K562 (cell line): Measurements from ENCODE around the gene FXN. TPM values are rescaled to one million over a fixed set of nuclear protein-coding genes. Genes with fewer than 3 reads are reported as not detected.

Experiments
- ATAC-seq: fragments of 200-7000 bp; cut with Tn5 transposase; 3 replicates; pipeline ENCODE4 v1.9.1; 2020; ENCODE audit warnings: moderate library complexity
- BruUV-seq: library from RNA; stranded (reverse); fragments of 400-500 nt; replicated peaks from 2 replicates; lab custom pipeline; 2021; lab: Mats Ljungman, UMichigan
- CTCF ChIA-PET: fragments of 300-600 bp; formaldehyde crosslinking; extraction: SDS; loops from one replicate; lab custom pipeline; 2021; ENCODE audit warnings: low intra/inter-chr PET ratio; lab: Yijun Ruan, JAX
- POLR2A ChIA-PET: fragments of 300-600, 350-650 bp; sonication (Branson Sonifier 250); formaldehyde crosslinking; extraction: SDS; loops from one replicate; lab custom pipeline; 2021; ENCODE audit warnings: antibody characterized with exemption, inconsistent platforms; lab: Yijun Ruan, JAX
- DNase-seq, 4 experiments: peaks; one replicate each; pipeline versions ENCODE4 v3.0.0 to v3.0.0-alpha.2; 2011 to 2018; ENCODE audit warnings: low spot score in 3 of 4, mixed read lengths in 3 of 4; ENCODE audit errors: extremely low read depth in 1 of 4
- FAIRE-seq: peaks from 2 replicates; lab custom pipeline; 2011; peaks lifted over from hg19 to GRCh38; lab: Jason Lieb, UNC
- H2AFZ ChIP-seq: 2 replicates; pipeline ENCODE4 v1.6.0; 2011; ENCODE audit warnings: low read depth, low read length, control low read depth, inconsistent platforms
- H3K27ac ChIP-seq: fragments of 200-600 bp; 3 replicates; pipeline ENCODE4 v1.8.0; 2011; ENCODE audit warnings: low read depth, mild to moderate bottlenecking, control low read depth, inconsistent platforms, low read length, moderate library complexity, mixed read lengths; ENCODE audit errors: extremely low read depth
- H3K27me3 ChIP-seq, 2 experiments: fragments of 300-600 bp in 1 of 2; 2 replicates in 1 of 2; 3 replicates in 1 of 2; pipeline versions ENCODE4 v1.6.0 to v1.8.0; 2011; ENCODE audit warnings: inconsistent platforms in 2 of 2, low read length in 2 of 2, mild to moderate bottlenecking in 1 of 2, mixed read lengths in 1 of 2, moderate library complexity in 1 of 2; ENCODE audit not compliant: control insufficient read depth in 2 of 2, insufficient read depth in 2 of 2
- H3K36me3 ChIP-seq: fragments of 300-600 bp; 3 replicates; pipeline ENCODE4 v1.8.0; 2011; ENCODE audit warnings: mild to moderate bottlenecking, low read length, inconsistent platforms; ENCODE audit not compliant: control insufficient read depth, insufficient read depth
- H3K4me1 ChIP-seq, 2 experiments: fragments of 200-600 bp in 1 of 2; replicated peaks in 1 of 2; 2 replicates in 1 of 2; 3 replicates in 1 of 2; pipeline versions ENCODE4 v1.5.1 to v1.8.0; 2011; ENCODE audit warnings: inconsistent platforms in 2 of 2, low read length in 2 of 2, mild to moderate bottlenecking in 1 of 2, mixed read lengths in 1 of 2, moderate library complexity in 1 of 2; ENCODE audit not compliant: control insufficient read depth in 2 of 2, insufficient read depth in 2 of 2
- H3K4me2 ChIP-seq: 2 replicates; pipeline ENCODE4 v1.6.1; 2011; ENCODE audit warnings: low read length, control low read depth, inconsistent platforms, mixed read lengths; ENCODE audit not compliant: insufficient read depth
- H3K4me3 ChIP-seq: fragments of 200-600 bp; sonication (generic), shearing (Covaris generic); 2 replicates; pipeline ENCODE4 v1.5.1; 2016; ENCODE audit warnings: control low read depth, inconsistent platforms
- H3K79me2 ChIP-seq: fragments of 200-600 bp; 3 replicates; pipeline ENCODE4 v1.8.0; 2011; ENCODE audit warnings: low read length, inconsistent platforms; ENCODE audit not compliant: control insufficient read depth, insufficient read depth
- H3K9ac ChIP-seq, 2 experiments: 2 replicates each; pipeline versions ENCODE4 v1.6.0 to v1.6.1; 2011; ENCODE audit warnings: low read depth in 2 of 2, low read length in 2 of 2, control low read depth in 1 of 2, inconsistent platforms in 1 of 2, mild to moderate bottlenecking in 1 of 2, mixed read lengths in 1 of 2; ENCODE audit not compliant: insufficient read depth in 1 of 2
- H3K9me1 ChIP-seq: one replicate; pipeline ENCODE4 v1.6.0; 2011; ENCODE audit warnings: inconsistent platforms, mild to moderate bottlenecking, low read length, moderate library complexity; ENCODE audit not compliant: control insufficient read depth, insufficient read depth
- H3K9me3 ChIP-seq: replicated peaks from 2 replicates; pipeline ENCODE4 v1.5.1; 2011; ENCODE audit warnings: low read depth, low read length, inconsistent platforms; ENCODE audit not compliant: control insufficient read depth, insufficient read depth
- H4K20me1 ChIP-seq: replicated peaks from 2 replicates; pipeline ENCODE4 v1.6.1; 2011; ENCODE audit warnings: low read length, inconsistent platforms, mixed read lengths; ENCODE audit not compliant: control insufficient read depth, insufficient read depth
- CBX5 ChIP-seq: IDR thresholded peaks from 2 replicates; pipeline ENCODE4 v1.6.1; 2014; ENCODE audit warnings: low read depth, borderline replicate concordance
- ETV6 ChIP-seq, 3 experiments: fragments of 150-350 bp in 1 of 3; sonication (generic) in 1 of 3; formaldehyde crosslinking in 1 of 3; IDR thresholded peaks; 2 replicates each; pipeline versions ENCODE4 v1.6.1 to v1.8.0; 2014 to 2022; ENCODE audit warnings: borderline replicate concordance in 2 of 3, low read depth in 2 of 3, antibody characterized with exemption in 1 of 3, low read length in 1 of 3, mild to moderate bottlenecking in 1 of 3, missing genetic modification reagents in 1 of 3
- HMGN3 ChIP-seq: IDR thresholded peaks from 2 replicates; pipeline ENCODE4 v1.6.1; 2011; ENCODE audit warnings: borderline replicate concordance, low read depth, mild to moderate bottlenecking, mixed read lengths, low read length; ENCODE audit not compliant: insufficient read length; ENCODE audit errors: extremely low read depth
- LARP7 ChIP-seq: fragments of 450-650 bp; IDR thresholded peaks from 2 replicates; pipeline ENCODE4 v1.6.1; 2016
- MTA3 ChIP-seq: fragments of 450-650 bp; formaldehyde crosslinking; IDR thresholded peaks from 2 replicates; pipeline ENCODE4 v1.6.1; 2017; ENCODE audit warnings: mild to moderate bottlenecking, borderline replicate concordance
- PTTG1 ChIP-seq: fragments of 450-650 bp; IDR thresholded peaks from 2 replicates; pipeline ENCODE4 v1.6.1; 2016; ENCODE audit warnings: low read depth, mild to moderate bottlenecking, missing genetic modification characterization, missing compliant biosample characterization
- RFX5 ChIP-seq: IDR thresholded peaks from 2 replicates; pipeline ENCODE4 v1.6.1; 2011; ENCODE audit warnings: low read depth, mild to moderate bottlenecking, improper control_type of control experiment, low read length
- SETDB1 ChIP-seq: IDR thresholded peaks from one replicate; pipeline ENCODE4 v1.6.1; 2012; ENCODE audit warnings: low read length, control low read depth, inconsistent platforms
- TRIM24 ChIP-seq, 2 experiments: fragments of 450-650 bp; IDR thresholded peaks; 2 replicates each; pipeline ENCODE4 v1.6.1; 2016
- U2AF1 ChIP-seq: fragments of 200-400 bp; formaldehyde crosslinking; optimal IDR thresholded peaks from 2 replicates; pipeline ENCODE3; 2017; ENCODE audit warnings: mild to moderate bottlenecking, low read depth, low read length, moderate library complexity
- YY1 ChIP-seq, 3 experiments: IDR thresholded peaks; 2 replicates each; pipeline ENCODE4 v1.6.1; 2011; ENCODE audit warnings: low read length in 2 of 3, mild to moderate bottlenecking in 2 of 3, moderate library complexity in 2 of 3, borderline replicate concordance in 1 of 3, control low read depth in 1 of 3, low read depth in 1 of 3; ENCODE audit not compliant: insufficient read depth in 3 of 3, insufficient replicate concordance in 2 of 3, control insufficient read depth in 1 of 3, insufficient read length in 1 of 3; ENCODE audit errors: extremely low read depth in 1 of 3
- ZNF121 ChIP-seq: sonication (generic); formaldehyde crosslinking; conservative IDR thresholded peaks from 2 replicates; pipeline ENCODE4 v1.8.0; 2022; ENCODE audit warnings: missing genetic modification reagents
- WGBS: fragments of 100-300 bp; shearing (Covaris generic); methylation state at CpG from one replicate; pipeline ENCODE4 v1.1.6; 2016; ENCODE audit warnings: low coverage, mixed read lengths; ENCODE audit not compliant: insufficient coverage; ENCODE audit errors: missing lambda C conversion rate; 5-methylcytosine and 5-hydroxymethylcytosine counted together
- in situ Hi-C: fragments of 300-500 bp; cut with MboI; formaldehyde crosslinking; loops from 4 replicates; pipeline ENCODE4 v1.15.0; 2018; ENCODE audit warnings: inconsistent platforms, mixed read lengths
- intact Hi-C: fragments of 100-400 bp; cut with micrococcal nuclease; formaldehyde crosslinking; loops from 2 replicates; pipeline ENCODE4 v1.14.2; 2022
- polyA plus RNA-seq, 8 experiments: library from polyadenylated mRNA; depleted of rRNA in 4 of 8; stranded (reverse) in 5 of 8; unstranded in 3 of 8; fragments of >200 nt; fragmentation: Nextera tagmentation in 2 of 8; fragmentation: Illumina TruSeq in 1 of 8; extraction: Ambion mirVana in 2 of 8; extraction: Trizol in 1 of 8; gene quantifications; 2 replicates each; pipeline versions ENCODE4 v1.2.1 to v1.2.3, GENCODE V29; 2011 to 2014; ENCODE audit warnings: inconsistent platforms in 1 of 8, missing spikeins in 1 of 8
- total RNA-seq, 7 experiments: library from RNA; depleted of rRNA in 6 of 7; stranded (reverse); fragments of >200 nt in 6 of 7; fragmentation: Illumina TruSeq in 2 of 7; extraction: Trizol in 2 of 7; gene quantifications; 2 replicates each; pipeline versions ENCODE4 v1.2.1 to v1.2.3, GENCODE V29; 2011 to 2021; ENCODE audit warnings: low replicate concordance in 1 of 7

Gene FXN
- total and polyA plus RNA-seq, 9 of the 15 experiments (the other 6 are each of a cell fraction or from before 2014, with no cell fraction given): 7.6 to 51.5 (median 30.3) TPM

DNA sequence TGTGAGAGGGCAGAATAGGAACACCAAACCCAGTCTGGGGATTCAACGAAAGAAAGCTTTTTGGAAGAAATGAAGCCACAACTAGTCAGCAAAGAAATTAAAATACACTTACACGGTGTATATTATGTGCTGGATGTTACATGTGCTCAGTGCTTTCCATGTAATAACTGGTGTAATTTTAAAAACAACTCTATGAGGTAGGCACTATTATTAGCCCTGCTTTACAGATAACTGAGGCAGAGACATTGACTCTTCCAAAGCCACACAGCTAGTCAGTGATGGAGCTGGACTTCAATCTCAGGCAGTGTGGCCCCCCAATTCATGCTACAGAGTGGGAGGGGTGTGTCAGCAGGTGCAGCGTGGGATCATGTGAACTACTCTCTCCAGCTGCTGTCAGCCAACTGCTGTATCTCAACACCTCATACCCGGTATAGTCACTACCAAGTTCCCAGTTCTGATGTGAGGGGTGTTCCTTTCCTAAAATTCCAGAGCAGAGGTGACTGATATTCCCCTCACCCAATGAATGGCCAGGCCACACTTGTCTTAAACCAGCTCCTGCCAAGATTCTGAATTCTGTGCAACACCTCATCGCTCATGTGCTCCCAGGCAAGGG lies 104.7 kb downstream of the FXN start:
- Histone ChIP-seq H3K9me3 (no peaks in the 10 kb centered on the region), H3K36me3 (no peaks in the 10 kb centered on the region), H3K27me3 (no peaks in the 10 kb centered on the region), H2AFZ (no peak overlapping the region), H3K4me3 (no peak overlapping the region), H3K79me2 (no peaks in the 10 kb centered on the region), H3K4me2 (no peak overlapping the region), H3K4me1 (no peaks in the 10 kb centered on the region; a peak in 1 of 5 replicates), H3K27ac (no peak overlapping the region), H3K9me1 (peaks cover 3% of the 10 kb centered on the region), H3K9ac (no peak overlapping the region), H4K20me1 (no peaks in the 10 kb centered on the region)
- ATAC-seq: no peak
- in situ Hi-C loops: no loop called here
- WGBS: 51% methylated on average over 5 of the region's 5 CpGs
- DNase-seq: no peak
- FAIRE-seq: no peak
- intact Hi-C loops: loop anchor here (10.0 kb wide), 1 partner anchor 65 kb away; no protein-coding TSS in a partner anchor
- POLR2A ChIA-PET: interaction anchor here (0.6 kb wide), 1 partner anchor 13 kb away, joined by 3 read pairs; no protein-coding TSS in a partner anchor
- CTCF ChIA-PET: no interaction called here
- TF ChIP-seq ZNF121 (no peak), TRIM24 (IDR thresholded peaks at IDR 0.05) (no peak), SETDB1 (no peak), HMGN3 (no peak), LARP7 (no peak), YY1 (IDR thresholded peaks at IDR 0.05; ENCODE audit: borderline replicate concordance in 1 of 3, control insufficient read depth in 1 of 3, extremely low read depth in 1 of 3, insufficient read depth in 3 of 3, insufficient read length in 1 of 3, insufficient replicate concordance in 2 of 3, low read depth in 1 of 3, low read length in 2 of 3) (no peak), RFX5 (no peak), ETV6 (IDR thresholded peaks at IDR 0.05; ENCODE audit: borderline replicate concordance in 1 of 2, low read depth in 2 of 2, low read length in 1 of 2) (no peak), ETV6 (CRISPR knock-in tag; IDR thresholded peaks at IDR 0.05; ENCODE audit: borderline replicate concordance) (no peak), PTTG1 (tag) (no peak), CBX5 (no peak), U2AF1 (no peak), MTA3 (no peak)
- TF ChIP-seq, all 486 proteins: peak for 0
- BruUV-seq: no TSS peak
